Stomach (tissue), 4 donors: ENCODE results near the gene SHLD1.

Experiments
- CTCF ChIP-seq, 7 experiments: fragments of 450-650 bp in 4 of 7; fragments of 200-600 bp in 3 of 7; sonication (generic) in 3 of 7; IDR thresholded peaks; one replicate each; pipeline ENCODE4 v1.5.1; 2016 to 2019; ENCODE audit warnings: antibody characterized with exemption in 7 of 7, control low read depth in 2 of 7, mild to moderate bottlenecking in 1 of 7
- POLR2A ChIP-seq, 4 donors: fragments of 450-650 bp; IDR thresholded peaks; one replicate each; pipeline ENCODE4 v1.6.1; 2016; ENCODE audit warnings: antibody characterized with exemption in 4 of 4, control low read depth in 2 of 4, mild to moderate bottlenecking in 1 of 4, moderate library complexity in 1 of 4
- POLR2AphosphoS5 ChIP-seq, 3 donors: sonication (generic); formaldehyde crosslinking; IDR thresholded peaks; one replicate each; pipeline ENCODE4 v1.6.1; 2016; ENCODE audit warnings: antibody characterized with exemption in 3 of 3

- TF ChIP-seq POLR2AphosphoS5 (IDR thresholded peaks at IDR 0.05): no peak
- TF ChIP-seq CTCF (IDR thresholded peaks at IDR 0.05): no peak
- TF ChIP-seq POLR2A (IDR thresholded peaks at IDR 0.05): no peak
These were observed 43.4 kb upstream of the SHLD1 start for GRCh38 chr20:5706797-5707196.
